ENCODE results near the gene EXOC6. TPM values are rescaled to one million over a fixed set of nuclear protein-coding genes. Genes with fewer than 3 reads are reported as not detected.
"Not testable (repeated sequence)": the region's sequence is repeated elsewhere in the genome, so short reads cannot be mapped to it uniquely, and the experiment has no call there.

The EXOC6 gene
- total RNA-seq, 2 donors from 2014 or later, result 13.2 to 70.8 TPM

DNA sequence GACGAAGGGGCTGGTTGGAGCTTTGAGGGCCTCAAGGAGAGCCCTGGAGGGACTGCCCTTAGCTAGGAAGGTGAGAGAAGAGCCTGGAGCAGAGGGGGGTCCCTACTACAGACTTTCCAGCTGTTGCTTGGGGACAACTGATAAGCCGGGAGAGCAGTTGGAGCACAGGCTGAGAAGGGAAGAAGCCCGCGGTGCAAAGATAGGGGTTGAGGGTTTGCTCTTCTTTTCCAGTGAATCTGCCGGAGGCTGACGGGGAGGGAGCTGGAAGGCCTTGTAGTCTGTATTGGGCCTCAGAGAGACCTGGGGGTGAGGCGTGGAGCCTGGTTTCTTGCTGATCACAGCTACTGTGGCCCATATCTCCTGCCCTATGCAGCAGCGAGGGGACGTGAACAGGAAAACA, 249.1 kb downstream of the EXOC6 start:
- H3K4me3 ChIP-seq, result no peak overlapping the region
- intact Hi-C loops (cut with DNase I), result no loop called here
- no peak overlapping the region for H3K27ac ChIP-seq
- H3K4me1 ChIP-seq, result no peaks in the 10 kb centered on the region
- ATAC-seq (no peak), DNase-seq (no peak)
- no peak for TF ChIP-seq POLR2A (IDR thresholded peaks at IDR 0.05)
- TF ChIP-seq, protein P1, sequence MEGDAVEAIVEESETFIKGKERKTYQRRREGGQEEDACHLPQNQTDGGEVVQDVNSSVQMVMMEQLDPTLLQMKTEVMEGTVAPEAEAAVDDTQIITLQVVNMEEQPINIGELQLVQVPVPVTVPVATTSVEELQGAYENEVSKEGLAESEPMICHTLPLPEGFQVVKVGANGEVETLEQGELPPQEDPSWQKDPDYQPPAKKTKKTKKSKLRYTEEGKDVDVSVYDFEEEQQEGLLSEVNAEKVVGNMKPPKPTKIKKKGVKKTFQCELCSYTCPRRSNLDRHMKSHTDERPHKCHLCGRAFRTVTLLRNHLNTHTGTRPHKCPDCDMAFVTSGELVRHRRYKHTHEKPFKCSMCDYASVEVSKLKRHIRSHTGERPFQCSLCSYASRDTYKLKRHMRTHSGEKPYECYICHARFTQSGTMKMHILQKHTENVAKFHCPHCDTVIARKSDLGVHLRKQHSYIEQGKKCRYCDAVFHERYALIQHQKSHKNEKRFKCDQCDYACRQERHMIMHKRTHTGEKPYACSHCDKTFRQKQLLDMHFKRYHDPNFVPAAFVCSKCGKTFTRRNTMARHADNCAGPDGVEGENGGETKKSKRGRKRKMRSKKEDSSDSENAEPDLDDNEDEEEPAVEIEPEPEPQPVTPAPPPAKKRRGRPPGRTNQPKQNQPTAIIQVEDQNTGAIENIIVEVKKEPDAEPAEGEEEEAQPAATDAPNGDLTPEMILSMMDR (IDR thresholded peaks at IDR 0.05), result no peak
- H3K27me3 ChIP-seq, result no peaks in the 10 kb centered on the region
- H3K36me3 ChIP-seq (replicated peaks in 1 of 2; ENCODE audit: insufficient read depth in 1 of 2, low read depth in 2 of 2), result no peaks in the 10 kb centered on the region
- no peaks in the 10 kb centered on the region for H3K9me3 ChIP-seq
- 72 to 77% methylated on average over 9 of the region's 9 CpGs for WGBS, 2 donors

DNA sequence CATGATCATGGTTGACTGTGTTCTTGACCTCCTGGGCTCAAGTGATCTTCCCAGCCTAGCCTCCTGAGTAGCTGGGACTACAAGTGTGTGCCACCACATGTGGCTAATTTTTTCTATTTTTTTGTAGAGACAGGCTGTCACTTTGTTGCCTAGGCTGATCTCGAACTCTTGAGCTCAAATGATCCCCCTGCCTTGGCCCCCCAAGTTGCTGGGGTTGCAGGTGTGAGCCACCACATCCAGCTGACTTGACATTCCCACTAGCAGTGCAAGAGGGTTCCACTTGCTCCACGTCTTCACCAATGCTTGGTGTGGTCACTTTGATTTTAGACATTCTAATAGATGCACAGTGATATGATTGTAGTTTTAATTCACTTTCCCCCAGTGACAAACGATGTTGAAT, 250.5 kb downstream of the EXOC6 start:
- DNase-seq (no peak), ATAC-seq (no peak)
- TF ChIP-seq, protein P1 (IDR thresholded peaks at IDR 0.05), result no peak
- TF ChIP-seq POLR2A (IDR thresholded peaks at IDR 0.05), result no peak
- H3K9me3 ChIP-seq, result no peaks in the 10 kb centered on the region
- 63% methylated on average over 3 of the region's 3 CpGs for whole genome bisulfite sequencing, 2 donors
- H3K4me3 ChIP-seq, result no peak overlapping the region
- H3K27ac ChIP-seq, result no peak overlapping the region
- no peaks in the 10 kb centered on the region for H3K4me1 ChIP-seq
- H3K27me3 ChIP-seq, result no peaks in the 10 kb centered on the region
- intact Hi-C loops (cut with DNase I), result no loop called here
- no peaks in the 10 kb centered on the region for H3K36me3 ChIP-seq (replicated peaks in 1 of 2; ENCODE audit: insufficient read depth in 1 of 2, low read depth in 2 of 2)

DNA sequence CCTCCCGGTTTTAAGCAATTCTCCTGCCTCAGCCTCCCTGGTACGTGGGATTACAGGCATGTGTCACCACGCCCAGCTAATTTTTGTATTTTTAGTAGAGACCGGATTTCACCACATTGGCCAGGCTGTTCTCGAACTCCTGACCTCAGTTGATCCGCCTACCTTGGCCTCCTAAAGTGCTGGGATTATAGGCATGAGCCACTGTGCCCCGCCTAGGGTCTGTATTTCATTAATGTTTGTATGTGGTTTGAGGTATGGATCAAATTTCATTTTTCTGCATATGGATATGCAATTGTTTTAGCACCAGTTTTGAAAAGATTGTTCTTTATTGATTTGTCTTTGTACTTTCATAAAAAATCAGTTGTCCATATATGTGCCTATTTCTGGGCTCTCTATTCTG, 251.3 kb downstream of the EXOC6 start:
- Histone ChIP-seq H3K9me3 (no peaks in the 10 kb centered on the region), H3K4me3 (no peak overlapping the region), H3K4me1 (no peaks in the 10 kb centered on the region), H3K27ac (no peak overlapping the region), H3K36me3 (replicated peaks in 1 of 2; ENCODE audit: insufficient read depth in 1 of 2, low read depth in 2 of 2) (no peaks in the 10 kb centered on the region), H3K27me3 (no peaks in the 10 kb centered on the region)
- WGBS, 2 donors, result 88 to 89% methylated on average over 7 of the region's 7 CpGs
- TF ChIP-seq, protein P1 (IDR thresholded peaks at IDR 0.05), result no peak
- no peak for TF ChIP-seq POLR2A (IDR thresholded peaks at IDR 0.05)
- ATAC-seq, result no peak
- DNase-seq, result no peak
- intact Hi-C loops (cut with DNase I), result no loop called here

DNA sequence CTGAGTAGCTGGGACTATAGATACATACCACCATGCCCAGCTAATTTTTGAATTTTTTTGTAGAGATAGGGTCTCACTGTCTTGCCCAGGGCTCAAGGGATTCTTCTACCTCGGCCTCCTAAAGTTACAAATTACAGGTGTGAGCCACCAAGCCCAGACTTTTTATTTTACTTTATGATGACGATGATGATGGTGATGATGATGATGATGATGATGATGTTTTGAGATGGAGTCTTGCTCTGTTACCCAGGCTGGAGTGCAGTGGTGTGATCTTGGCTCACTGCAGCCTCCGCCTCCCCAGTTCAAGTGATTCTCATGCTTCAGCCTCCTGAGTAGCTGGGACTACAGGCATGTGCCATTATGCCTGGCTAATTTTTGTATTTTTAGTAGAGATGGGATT, 252.8 kb downstream of the EXOC6 start:
- intact Hi-C loops (cut with DNase I), result not testable (repeated sequence)
- WGBS, 2 donors, result 87 to 92% methylated on average over 3 of the region's 3 CpGs

DNA sequence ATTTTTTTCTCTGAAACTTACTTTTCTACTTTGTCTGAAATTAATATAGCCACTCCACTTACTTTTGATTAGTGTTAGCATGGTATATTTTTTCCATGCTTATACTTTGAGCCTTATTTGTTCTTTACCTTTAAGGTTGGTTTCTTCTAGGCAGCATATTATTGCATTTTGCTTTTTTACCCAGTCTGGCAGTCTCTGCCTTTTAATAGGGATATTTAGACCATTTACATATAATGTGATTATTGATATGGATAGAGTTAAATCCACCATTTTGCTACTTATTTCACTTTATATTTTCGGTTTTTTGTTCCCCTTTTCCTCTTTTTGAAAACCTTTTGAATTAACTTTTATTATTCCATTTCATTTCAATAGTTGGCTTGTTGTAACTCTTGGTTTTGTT, 255.6 kb downstream of the EXOC6 start:
- WGBS, 2 donors, result 43 to 46% methylated on average over 1 of the region's 1 CpG
- no peak for ATAC-seq

More for the DNA sequence above, 252.8 kb downstream of the EXOC6 start:
- DNase-seq; H3K4me1 ChIP-seq; H3K36me3 ChIP-seq (replicated peaks in 1 of 2; ENCODE audit: insufficient read depth in 1 of 2, low read depth in 2 of 2); H3K9me3 ChIP-seq; H3K4me3 ChIP-seq; H3K27me3 ChIP-seq; H3K27ac ChIP-seq; ATAC-seq: not testable (repeated sequence)

More for the DNA sequence above, 255.6 kb downstream of the EXOC6 start:
- DNase-seq, result no peak
- TF ChIP-seq POLR2A (IDR thresholded peaks at IDR 0.05), result no peak
- TF ChIP-seq, protein P1 (IDR thresholded peaks at IDR 0.05), result no peak
- Histone ChIP-seq H3K4me1 (no peaks in the 10 kb centered on the region), H3K36me3 (replicated peaks in 1 of 2; ENCODE audit: insufficient read depth in 1 of 2, low read depth in 2 of 2) (no peaks in the 10 kb centered on the region), H3K4me3 (no peak overlapping the region), H3K27ac (no peak overlapping the region), H3K9me3 (no peaks in the 10 kb centered on the region), H3K27me3 (no peaks in the 10 kb centered on the region)
- intact Hi-C loops (cut with DNase I), result no loop called here
